Ishikawa (cell line): Measurements from ENCODE around the gene PTK6.

ENCODE experiments used
- CEBPB ChIP-seq: IDR thresholded peaks from 2 replicates; pipeline ENCODE4 v1.6.1; 2012
- CREB1 ChIP-seq: IDR thresholded peaks from 2 replicates; pipeline ENCODE4 v1.6.1; 2012; ENCODE audit warnings: low read depth
- EGR1 ChIP-seq: IDR thresholded peaks from 2 replicates; pipeline ENCODE4 v1.6.1; 2012
- EP300 ChIP-seq: IDR thresholded peaks from 2 replicates; pipeline ENCODE4 v1.6.1; 2012; ENCODE audit warnings: borderline replicate concordance
- FOXM1 ChIP-seq: IDR thresholded peaks from 2 replicates; pipeline ENCODE4 v1.6.1; 2012; ENCODE audit warnings: low read depth, borderline replicate concordance
- MAX ChIP-seq: IDR thresholded peaks from 2 replicates; pipeline ENCODE4 v1.6.1; 2012
- NFIC ChIP-seq: IDR thresholded peaks from 2 replicates; pipeline ENCODE4 v1.6.1; 2012
- RAD21 ChIP-seq: IDR thresholded peaks from 2 replicates; pipeline ENCODE4 v1.6.1; 2012; ENCODE audit warnings: low read depth
- REST ChIP-seq: IDR thresholded peaks from 2 replicates; pipeline ENCODE4 v1.6.1; 2012; ENCODE audit warnings: low read depth, mild to moderate bottlenecking
- TAF1 ChIP-seq: IDR thresholded peaks from 2 replicates; pipeline ENCODE4 v1.6.1; 2012; ENCODE audit warnings: low read depth, mild to moderate bottlenecking
- TCF12 ChIP-seq: IDR thresholded peaks from 2 replicates; pipeline ENCODE4 v1.6.1; 2012; ENCODE audit warnings: low read depth
- TEAD4 ChIP-seq: IDR thresholded peaks from 2 replicates; pipeline ENCODE4 v1.6.1; 2012
- USF1 ChIP-seq: IDR thresholded peaks from 2 replicates; pipeline ENCODE4 v1.6.1; 2012
- YY1 ChIP-seq: IDR thresholded peaks from 2 replicates; pipeline ENCODE4 v1.6.1; 2012; ENCODE audit warnings: low read depth
- ZBTB7A ChIP-seq: IDR thresholded peaks from 2 replicates; pipeline ENCODE4 v1.6.1; 2012; ENCODE audit warnings: low read depth

Gene PTK6

GRCh38 chr20:63533871-63534393, 3.2 kb downstream of the PTK6 start:
- no peak for TF ChIP-seq NFIC
- no peak for TF ChIP-seq EGR1
- peak; percentile 71; the same call in 1 of the 2 replicates for TF ChIP-seq ZBTB7A
- TF ChIP-seq TEAD4, result no peak
- TF ChIP-seq CEBPB, result no peak
- no peak for TF ChIP-seq FOXM1
- no peak for TF ChIP-seq YY1
- TF ChIP-seq REST, result no peak
- TF ChIP-seq MAX, result peak; percentile 29; the same call in 1 of the 2 replicates
- peak; percentile 28; the same call in 1 of the 2 replicates for TF ChIP-seq USF1
- no peak for TF ChIP-seq TAF1
- TF ChIP-seq EP300, result no peak
- TF ChIP-seq CREB1, result no peak
- TF ChIP-seq RAD21, result no peak
- TF ChIP-seq TCF12, result no peak

- TF ChIP-seq FOXM1 (no peak), NFIC (no peak), REST (no peak), MAX (no peak), USF1 (no peak), TAF1 (no peak), YY1 (no peak), CREB1 (no peak), CEBPB (no peak), TEAD4 (no peak), RAD21 (no peak), EP300 (no peak), TCF12 (no peak), ZBTB7A (no peak), EGR1 (no peak)
Observed at GRCh38 chr20:63533388-63533787, 3.8 kb downstream of the PTK6 start.

GRCh38 chr20:63532449-63532971, 4.7 kb downstream of the PTK6 start:
- TF ChIP-seq EP300, result no peak
- TF ChIP-seq CEBPB, result no peak
- no peak for TF ChIP-seq YY1
- no peak for TF ChIP-seq FOXM1
- no peak for TF ChIP-seq TAF1
- TF ChIP-seq TCF12, result no peak
- TF ChIP-seq REST, result no peak
- no peak for TF ChIP-seq RAD21
- no peak for TF ChIP-seq CREB1
- TF ChIP-seq MAX, result no peak
- TF ChIP-seq ZBTB7A, result no peak
- TF ChIP-seq EGR1, result no peak
